ENCODE results near the gene SORBS1.

DNA sequence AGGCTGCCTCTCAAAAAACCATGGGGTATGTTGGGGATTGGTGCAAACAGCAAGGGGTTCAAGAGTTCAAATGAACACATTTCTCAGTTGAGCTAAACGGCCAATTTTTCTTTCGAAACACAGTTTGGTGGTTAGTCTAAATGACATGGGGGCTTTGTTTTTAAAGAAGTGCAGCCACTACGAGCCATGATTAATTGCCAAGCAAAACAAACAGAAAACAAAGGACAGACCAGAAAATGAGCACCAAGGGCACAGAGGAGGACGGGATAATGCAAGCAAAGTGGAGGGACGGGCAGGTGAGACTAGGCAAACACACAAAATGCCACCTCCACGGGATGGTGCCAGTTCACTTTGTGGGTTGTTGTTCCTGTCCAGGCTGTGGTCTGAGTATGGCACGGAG lies 205.9 kb downstream of the SORBS1 start:
- TF ChIP-seq, protein P1, sequence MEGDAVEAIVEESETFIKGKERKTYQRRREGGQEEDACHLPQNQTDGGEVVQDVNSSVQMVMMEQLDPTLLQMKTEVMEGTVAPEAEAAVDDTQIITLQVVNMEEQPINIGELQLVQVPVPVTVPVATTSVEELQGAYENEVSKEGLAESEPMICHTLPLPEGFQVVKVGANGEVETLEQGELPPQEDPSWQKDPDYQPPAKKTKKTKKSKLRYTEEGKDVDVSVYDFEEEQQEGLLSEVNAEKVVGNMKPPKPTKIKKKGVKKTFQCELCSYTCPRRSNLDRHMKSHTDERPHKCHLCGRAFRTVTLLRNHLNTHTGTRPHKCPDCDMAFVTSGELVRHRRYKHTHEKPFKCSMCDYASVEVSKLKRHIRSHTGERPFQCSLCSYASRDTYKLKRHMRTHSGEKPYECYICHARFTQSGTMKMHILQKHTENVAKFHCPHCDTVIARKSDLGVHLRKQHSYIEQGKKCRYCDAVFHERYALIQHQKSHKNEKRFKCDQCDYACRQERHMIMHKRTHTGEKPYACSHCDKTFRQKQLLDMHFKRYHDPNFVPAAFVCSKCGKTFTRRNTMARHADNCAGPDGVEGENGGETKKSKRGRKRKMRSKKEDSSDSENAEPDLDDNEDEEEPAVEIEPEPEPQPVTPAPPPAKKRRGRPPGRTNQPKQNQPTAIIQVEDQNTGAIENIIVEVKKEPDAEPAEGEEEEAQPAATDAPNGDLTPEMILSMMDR (IDR thresholded peaks at IDR 0.05): no peak
- TF ChIP-seq POLR2A (IDR thresholded peaks at IDR 0.05): no peak

All from body of pancreas (tissue), 4 donors.